DMS153 treated with DMSO at 0.1 percent for 48 hours (cell line): ENCODE results near the gene NCAPG2.
"Not testable (repeated sequence)": the region's sequence is repeated elsewhere in the genome, so short reads cannot be mapped to it uniquely, and the experiment has no call there.

ENCODE experiments used
- DNase-seq: peaks from one replicate; lab custom pipeline; 2025; ENCODE audit not compliant: unreplicated experiment; lab: John Stamatoyannopoulos, UW

Gene NCAPG2

DNA sequence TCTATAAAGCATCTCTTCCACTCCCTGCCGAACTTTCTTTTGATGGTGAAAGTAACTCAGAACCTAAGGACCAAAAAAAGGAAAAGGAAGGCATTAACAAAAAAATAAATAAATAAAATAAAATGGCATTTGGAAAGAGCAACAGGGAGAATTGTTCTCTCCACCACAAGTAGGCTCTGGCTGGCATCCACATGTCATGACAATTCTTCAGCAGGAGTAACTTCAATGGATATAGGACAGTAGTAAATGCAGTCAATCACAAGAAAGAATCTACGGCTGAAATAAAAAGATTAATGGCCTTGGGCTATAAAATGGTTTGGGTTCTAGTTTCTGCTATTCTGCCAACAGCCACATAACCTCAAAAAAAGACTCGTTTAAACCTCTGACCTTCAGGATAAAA, 23.9 kb downstream of the NCAPG2 start:
- DNase-seq: no peak

DNA sequence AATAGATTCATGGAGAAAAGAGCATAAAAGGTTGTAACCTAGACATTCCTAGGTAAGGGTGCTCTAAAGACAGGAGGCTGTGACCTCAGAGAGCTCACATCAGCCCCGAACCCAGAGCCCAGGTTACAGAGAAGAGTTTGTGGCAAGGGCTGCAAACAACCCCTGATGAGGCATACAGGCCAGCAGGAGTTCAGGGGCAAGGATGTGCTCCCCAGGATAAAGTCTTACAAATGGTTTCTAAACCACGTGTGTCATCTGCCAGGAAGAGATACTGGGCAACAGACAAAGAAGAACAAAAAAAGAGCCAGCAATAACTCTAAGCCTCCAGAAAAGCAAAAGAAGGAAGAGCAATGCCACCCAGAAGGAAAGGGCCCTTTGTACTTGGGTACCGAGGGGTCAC, 27.7 kb downstream of the NCAPG2 start:
- no peak for DNase-seq

DNA sequence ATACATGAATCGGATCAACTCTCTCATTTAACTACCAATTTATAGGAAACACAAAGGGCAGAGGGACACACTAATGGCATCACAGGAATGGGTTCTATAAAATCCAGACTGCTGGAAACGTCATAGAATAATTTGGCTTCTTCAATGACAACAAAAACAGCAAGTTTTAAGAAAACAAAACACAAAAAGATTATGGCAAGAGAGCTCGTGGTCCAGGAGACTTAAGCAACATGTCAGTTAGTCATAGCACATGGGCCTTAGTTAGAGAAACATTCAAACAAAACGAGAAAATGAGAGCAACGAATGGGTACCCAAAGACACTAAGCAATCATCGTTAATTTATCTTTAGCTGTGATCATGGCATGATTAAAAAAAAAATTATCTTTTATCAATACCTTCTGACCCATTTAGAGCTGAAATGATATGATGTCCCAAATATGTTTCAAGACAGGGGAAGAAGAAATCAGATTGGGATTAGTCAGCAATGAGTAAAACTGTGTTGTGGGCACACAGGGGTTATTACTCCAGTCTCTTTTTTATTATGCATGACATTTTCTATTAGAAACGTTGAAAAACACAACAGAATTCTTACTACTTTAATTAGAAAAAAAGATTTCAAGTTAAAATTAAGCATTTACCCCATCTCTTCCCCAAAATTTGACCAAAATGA, 28.3 kb downstream of the NCAPG2 start:
- no peak for DNase-seq

DNA sequence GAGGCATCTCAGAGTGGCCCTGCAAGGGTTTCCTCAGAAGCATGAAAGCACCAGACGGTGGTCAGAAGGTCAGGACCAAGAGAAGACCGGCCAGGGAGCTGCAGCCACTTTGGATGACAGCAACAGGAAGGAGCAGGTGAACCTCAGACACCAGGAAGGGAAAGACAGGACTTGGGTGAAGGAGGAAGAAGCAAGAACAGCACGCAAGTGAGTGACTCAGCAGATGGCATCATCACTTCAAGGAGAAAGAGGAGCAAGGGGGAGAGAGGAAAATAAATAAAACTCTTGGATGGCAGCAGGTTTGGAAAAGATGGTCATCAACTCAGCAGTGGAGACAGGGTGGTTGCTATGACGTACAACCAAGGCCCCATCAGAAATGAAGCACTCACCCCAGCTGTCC, 31.6 kb downstream of the NCAPG2 start:
- DNase-seq: no peak

DNA sequence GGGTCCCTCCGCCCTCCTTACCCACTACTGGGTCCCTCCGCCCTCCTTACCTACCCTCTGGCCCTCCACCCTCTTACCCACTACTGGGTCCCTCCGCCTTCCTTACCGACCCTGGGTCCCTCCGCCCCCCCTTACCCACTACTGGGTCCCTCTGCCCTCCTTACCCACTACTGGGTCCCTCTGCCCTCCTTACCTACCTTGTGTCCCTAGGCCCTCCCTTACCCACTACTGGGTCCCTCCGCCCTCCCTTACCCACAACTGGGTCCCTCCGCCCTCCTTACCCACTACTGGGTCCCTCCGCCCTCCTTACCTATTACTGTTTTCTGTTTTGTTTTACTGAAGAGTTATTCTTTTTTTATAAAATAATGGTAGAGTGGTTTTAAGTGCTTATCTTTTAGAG, 36.5 kb downstream of the NCAPG2 start:
- DNase-seq: not testable (repeated sequence)

DNA sequence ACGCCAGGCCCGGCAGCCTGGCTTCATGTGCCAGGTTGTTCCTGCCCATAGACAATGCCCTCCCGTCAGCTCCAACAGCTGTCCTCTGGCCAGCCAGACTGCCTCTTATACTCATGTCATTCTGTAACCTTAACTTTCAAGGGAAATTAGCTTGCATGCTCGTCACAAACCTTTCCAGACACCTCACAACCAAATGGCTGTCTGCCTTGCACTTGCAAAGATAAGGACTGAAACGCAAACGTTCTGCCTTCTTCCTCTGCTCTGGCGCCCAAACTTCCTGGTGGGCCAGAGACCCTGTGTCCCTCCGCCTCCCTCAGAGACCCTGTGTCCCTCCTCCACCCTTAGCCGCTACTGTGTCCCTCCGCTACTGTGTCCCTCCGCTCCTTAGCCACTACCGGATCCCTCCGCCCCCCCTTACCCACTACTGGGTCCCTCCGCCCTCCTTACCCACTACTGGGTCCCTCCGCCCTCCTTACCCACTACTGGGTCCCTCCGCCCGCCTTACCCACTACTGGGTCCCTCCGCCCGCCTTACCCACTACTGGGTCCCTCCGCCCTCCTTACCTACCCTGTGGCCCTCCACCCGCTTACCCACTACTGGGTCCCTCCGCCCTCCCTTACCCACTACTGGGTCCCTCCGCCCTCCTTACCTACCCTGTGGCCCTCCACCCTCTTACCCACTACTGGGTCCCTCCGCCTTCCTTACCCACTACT, 37.5 kb downstream of the NCAPG2 start:
- not testable (repeated sequence) for DNase-seq

DNA sequence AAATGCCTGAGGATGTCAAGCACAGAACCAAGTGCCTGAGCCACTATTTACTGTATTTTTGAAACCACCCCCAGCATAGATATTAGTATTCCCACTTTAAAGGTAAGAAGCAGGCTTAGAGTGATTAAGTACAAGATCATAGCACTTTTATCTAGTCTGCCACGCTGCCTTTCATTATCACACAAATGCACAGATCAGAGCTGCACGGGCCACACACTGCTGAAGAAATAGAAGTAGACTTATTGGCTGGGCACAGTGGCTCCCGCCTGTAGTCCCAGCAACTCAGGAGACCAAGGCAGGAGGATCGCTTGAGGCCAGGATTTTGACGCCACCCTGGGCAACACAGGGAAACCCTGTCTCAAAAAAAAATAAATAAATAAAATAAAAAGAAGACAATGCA, 38.2 kb downstream of the NCAPG2 start:
- no peak for DNase-seq

DNA sequence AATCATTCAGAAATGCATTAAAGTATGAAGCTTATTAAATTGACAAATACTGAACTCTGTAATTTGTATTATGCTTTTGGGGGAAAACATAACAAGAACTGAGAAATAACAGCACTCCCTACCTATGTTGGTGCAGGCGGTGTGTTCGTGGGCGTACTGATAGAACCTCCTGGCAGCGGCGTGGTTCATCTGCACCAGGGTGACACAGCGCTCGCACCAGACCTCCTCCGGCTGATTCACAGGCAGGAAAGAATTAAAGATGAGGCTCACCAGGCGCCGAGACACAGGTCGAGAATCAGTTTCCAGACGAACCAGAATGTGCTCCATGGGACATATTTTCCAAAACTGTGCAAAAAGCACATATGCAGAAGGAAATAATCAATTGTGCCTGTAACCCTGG, 40.2 kb downstream of the NCAPG2 start:
- no peak for DNase-seq

DNA sequence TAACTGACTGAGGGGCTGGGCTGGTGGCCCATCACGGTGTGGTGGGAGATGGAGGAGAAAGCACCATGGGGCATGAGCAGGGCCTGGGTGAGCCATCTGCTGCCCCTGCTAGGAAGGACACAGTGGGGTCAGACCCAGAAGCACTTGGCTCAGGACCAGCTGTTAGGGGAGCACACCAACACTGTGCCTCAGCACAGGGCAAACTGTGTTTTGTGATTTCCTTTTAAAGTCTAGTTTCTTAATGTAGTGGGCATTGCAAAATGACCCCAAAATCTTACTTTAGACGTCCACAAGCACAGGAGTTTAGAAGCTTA, 41.2 kb downstream of the NCAPG2 start:
- DNase-seq: no peak

DNA sequence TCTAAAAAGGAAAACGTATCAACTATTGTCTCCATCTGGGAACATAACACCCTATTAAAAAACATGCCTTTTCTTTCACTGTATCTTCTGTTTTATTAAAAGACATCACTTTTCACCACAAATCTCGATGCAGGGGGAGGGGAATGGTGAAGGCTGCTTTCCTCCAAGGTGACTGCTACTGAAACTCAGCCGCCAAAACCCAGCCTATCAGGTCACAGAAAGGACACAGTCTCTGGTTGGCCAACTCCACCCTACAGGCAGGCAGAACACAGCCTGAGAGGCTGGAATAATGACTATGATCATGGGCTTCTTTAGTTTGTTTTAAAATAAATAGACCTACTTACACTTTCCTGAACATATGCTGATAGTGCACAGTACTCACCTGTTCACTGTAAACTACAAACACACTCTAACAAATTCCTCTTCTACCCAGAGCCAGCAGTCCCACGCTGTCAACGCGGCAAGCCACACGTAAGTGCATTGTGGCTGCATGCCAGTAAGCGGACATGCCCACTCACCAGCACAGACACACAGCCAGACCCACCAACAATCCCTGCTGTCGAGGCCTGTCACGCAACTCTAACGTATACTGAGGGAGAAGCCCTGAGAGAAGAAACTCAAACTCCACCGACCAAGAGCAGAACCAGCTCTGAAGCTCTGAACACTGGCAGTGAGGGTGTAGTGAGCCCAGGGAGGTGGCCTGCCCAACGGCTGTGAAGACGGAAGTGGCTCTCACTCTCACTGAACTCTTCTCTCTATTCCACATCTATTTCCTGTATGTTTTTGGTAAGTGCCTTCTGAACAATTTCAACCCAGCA, 41.8 kb downstream of the NCAPG2 start:
- DNase-seq: no peak

DNA sequence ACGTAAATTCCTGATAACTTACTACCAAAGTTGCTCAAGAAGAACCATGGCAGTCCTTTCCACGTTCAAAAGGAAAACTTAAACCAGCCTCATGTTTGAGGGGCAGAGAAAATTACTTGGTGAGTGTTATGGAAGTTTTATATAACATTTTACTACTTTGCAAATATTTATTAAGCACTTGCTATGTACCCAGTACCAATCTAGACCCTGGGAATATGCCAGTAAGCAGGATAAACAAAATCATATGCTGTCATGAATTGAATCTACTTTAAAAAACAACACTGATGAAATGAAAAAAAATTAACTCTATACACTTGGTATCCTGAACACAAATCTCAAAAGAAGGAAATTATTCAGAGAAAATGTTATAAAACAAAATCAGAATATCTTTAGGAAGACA, 46.1 kb downstream of the NCAPG2 start:
- DNase-seq: no peak

DNA sequence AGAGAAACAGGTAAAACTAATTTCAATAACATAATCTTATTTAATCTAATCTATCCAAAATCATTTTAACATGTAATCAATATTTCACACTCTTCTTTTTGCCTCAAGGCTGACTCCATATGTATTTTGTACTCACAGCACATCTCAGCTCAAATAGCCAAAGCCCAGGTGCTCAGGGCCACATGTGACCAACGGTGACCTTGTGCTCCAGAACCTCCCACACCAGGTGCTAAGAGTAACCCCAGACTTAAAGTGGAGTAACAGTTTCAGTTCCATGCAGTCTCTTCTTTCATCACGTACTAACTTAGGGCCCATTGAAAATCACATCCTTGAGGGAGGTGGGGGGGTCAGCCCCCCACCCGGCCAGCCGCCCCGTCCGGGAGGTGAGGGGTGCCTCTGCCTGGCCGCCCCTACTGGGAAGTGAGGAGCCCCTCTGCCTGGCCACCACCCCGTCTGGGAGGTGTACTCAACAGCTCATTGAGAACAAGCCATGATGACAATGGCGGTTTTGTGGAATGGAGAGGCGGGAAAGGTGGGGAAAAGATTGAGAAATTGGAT, 47.3 kb downstream of the NCAPG2 start:
- DNase-seq: no peak

DNA sequence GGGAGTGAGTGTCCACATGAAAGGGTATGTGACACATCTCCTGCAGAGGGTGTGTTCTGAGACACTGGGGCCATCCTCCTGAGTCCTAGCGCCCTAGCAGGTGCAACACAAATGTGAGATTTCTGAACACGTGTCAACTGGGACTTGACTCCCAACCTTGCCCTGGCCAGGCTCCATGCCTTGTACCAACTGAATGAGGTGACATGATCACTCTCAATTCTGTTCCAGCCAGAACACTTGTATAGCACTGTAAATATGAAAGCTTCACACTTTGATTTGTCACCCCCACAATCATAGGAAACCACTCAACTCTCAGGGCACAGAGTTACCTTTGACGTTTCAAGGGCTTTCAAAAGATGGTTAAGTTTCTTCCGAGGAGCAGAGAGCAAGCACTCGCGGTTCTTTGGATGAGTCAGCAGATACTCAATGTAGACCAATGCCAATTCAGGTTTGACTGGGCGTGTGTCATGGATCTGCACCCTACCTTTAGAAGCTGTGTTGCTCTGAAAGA, 48.6 kb downstream of the NCAPG2 start:
- DNase-seq: no peak

DNA sequence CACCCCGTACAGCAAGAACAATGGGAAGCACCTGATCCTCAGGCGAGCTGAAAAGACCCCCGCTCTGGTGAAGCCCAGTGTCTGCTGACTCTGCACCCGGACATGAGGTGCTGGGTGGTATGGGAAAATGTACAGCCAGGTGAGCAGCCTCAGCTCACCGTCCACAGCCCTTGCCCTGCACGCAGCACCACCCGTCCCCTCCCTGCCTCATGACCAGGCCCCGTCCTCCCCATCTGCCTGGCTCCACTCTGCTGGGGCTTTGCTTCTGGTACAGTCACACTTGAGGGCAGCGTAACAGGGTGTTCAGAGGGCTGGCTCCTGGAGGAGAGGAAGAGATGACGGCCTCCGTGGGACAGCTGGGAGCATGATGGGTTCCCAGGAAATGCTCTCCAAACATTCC, 49.1 kb downstream of the NCAPG2 start:
- DNase-seq: no peak

DNA sequence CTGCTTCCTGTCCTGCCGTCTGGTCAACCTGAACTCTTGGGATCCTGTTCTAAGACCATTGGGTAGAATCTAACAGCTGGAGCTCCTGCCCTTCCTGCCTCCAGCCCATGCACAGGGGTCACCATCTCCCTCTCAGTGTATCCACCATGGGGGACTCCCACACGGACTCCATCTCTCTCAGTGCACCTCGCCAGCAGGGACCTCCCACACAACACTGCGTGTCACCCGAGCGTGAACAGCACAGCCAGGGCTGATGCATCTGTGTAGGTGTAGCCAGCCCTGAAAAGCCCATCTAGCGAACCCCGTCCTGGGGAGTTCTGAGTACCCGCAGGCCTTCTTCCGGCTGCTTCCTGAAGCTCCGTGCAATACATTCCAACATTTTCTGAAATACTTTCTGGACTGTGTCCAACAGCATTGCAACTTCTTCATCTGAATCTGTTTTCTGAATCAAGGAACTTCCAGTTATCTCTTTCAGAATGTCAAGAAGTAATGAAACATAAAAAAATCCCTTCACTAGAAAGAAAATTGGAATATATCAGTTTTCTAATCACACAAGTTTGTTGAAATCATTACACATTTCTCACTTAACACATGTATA, 52.5 kb downstream of the NCAPG2 start:
- DNase-seq: no peak

DNA sequence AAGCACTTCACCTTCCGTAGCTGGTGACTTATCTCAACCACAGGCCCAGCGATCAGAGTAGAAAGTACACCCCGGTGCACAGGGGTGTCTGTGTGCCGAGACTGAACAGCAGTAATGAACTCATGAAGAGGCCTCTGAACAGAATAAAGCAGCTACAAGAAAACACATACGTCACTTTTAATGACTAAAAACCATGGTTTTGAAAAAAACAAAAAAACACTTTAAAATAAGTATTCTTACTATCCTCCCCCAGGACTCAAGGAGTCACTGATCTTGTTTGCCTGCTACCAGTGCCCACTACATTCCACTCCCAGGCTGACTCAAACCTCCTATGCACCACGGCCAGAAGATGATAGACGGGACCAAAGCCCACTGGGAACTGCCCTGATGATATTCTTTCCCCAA, 53.8 kb downstream of the NCAPG2 start:
- no peak for DNase-seq

DNA sequence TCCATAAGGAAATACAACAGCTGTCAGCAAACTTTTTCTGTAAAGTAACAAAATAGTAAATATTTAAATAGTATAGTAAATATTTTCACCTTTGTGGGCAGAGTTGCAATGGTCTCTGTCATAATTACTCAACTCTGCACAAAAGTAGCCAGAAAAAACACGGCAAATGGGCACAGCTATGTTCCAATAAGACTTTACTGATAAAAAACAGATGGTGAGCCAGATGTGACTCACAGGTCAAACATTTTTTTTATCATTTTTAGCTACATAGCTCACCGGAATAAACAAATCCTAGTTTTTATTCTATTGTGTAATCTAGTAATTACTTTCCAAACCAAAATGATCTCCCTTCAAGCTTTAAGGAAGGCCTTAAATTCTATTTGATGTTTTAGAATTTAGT, 55.3 kb downstream of the NCAPG2 start:
- no peak for DNase-seq

DNA sequence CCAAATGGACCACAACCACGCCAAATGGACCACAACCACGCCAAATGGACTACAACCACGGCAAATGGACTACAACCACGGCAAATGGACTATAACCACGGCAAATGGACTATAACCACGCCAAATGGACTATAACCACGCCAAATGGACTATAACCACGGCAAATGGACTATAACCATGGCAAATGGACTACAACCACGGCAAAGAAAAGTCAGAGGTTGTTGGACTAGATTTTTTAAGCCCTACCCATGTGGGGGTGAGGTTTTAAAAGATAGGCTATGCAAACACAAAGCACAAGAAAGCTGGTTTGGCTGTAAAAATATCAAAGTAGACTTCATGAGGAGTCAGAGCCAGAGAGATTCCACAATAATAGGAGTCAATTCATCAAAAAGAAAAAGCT, 55.8 kb downstream of the NCAPG2 start:
- no peak for DNase-seq

DNA sequence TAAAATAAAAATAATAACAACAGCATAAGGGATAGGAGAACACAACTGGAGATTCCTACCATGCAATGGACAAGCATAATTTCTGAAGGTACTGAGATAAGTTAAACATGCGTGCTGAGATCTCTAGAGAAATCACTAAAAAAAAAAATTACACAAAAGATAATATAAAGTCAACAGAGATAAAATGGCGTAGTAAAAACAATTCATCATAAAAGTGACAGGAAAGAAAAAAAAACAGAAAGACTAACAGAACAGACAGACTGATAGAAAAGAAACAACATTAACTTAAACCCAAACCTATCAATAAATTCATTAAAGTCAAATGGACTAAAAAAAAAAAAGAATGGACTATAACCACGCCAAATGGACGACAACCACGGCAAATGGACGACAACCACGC, 56.4 kb downstream of the NCAPG2 start:
- no peak for DNase-seq

DNA sequence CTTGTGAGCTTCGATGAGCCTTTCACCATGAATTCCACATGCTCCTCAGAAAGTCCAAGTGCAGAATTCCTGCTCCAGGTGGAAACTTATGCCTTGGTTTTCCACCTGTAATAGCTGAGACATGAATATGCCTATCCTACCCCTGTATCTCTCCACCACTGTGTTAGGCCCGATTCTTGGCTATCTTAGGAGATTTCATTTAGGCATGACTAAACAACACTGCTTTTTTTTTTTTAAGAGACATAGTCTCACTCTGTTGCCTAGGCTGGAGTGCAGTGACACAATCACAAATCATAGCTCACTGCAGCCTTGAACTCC, 57.2 kb downstream of the NCAPG2 start:
- DNase-seq: no peak

DNA sequence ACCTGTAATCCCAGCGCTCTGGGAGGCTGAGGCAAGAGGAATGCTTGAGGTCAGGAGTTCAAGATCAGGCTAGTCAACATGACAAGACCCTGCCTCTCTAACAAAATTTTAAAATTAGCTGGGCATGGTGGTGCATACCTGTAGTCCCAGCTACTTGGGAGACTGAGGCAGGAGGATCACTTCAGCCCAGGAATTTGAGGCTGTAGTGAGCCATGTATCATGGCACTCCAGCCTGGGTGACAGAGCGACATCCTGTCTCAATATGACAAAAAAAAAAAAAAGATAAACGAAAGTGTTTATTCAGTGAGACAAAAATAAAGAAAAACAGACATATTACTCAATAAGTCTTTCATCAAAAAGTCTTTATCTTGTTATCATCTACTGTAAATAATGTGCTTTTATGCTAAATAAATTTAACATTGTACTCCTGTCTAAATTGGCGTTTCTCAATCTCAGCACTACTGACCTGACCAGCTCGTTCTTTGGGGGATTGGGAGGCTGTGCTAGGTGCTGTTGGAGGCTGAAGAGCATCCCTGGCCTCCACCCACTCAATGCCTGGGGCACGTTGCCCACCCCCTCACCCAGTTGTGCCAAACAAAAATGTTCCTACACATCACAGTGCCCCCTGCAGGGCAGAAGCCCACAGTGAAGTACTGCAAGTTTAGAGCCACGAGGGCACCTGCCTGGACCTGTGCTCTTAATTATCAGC, 57.7 kb downstream of the NCAPG2 start:
- no peak for DNase-seq
